Suprapubic skin (tissue), 4 donors: ENCODE data around the gene DMRTA1.

Source experiments
- CTCF ChIP-seq, 2 donors: fragments of 200-600 bp in 1 of 2; fragments of 450-650 bp in 1 of 2; sonication (generic) in 1 of 2; IDR thresholded peaks; one replicate each; pipeline ENCODE4 v1.5.1; 2016 to 2019; ENCODE audit warnings: antibody characterized with exemption in 2 of 2, mild to moderate bottlenecking in 1 of 2, moderate library complexity in 1 of 2
- POLR2A ChIP-seq, 2 donors: fragments of 450-650 bp; IDR thresholded peaks; one replicate each; pipeline ENCODE4 v1.6.1; 2017; ENCODE audit warnings: antibody characterized with exemption in 2 of 2, mild to moderate bottlenecking in 2 of 2, moderate library complexity in 2 of 2
- POLR2AphosphoS5 ChIP-seq, 3 donors: sonication (generic); formaldehyde crosslinking; IDR thresholded peaks; one replicate each; pipeline ENCODE4 v1.6.1; 2017; ENCODE audit warnings: antibody characterized with exemption in 3 of 3

- no peak for TF ChIP-seq CTCF (IDR thresholded peaks at IDR 0.05)
- no peak for TF ChIP-seq POLR2A (IDR thresholded peaks at IDR 0.05)
- no peak for TF ChIP-seq POLR2AphosphoS5 (IDR thresholded peaks at IDR 0.05)
These were observed 32.7 kb upstream of the DMRTA1 start for GRCh38 chr9:22413884-22414283.
